Muscle of arm (tissue), 12 donors: ENCODE data around the gene ABHD11. TPM values are rescaled to one million over a fixed set of nuclear protein-coding genes. Genes with fewer than 3 reads are reported as not detected.
"Not testable (repeated sequence)": the region's sequence is repeated elsewhere in the genome, so short reads cannot be mapped to it uniquely, and the experiment has no call there.

ENCODE experiments used
- DNase-seq: peaks from one replicate; pipeline ENCODE4 v3.0.0-alpha.2; 2013
- polyA plus RNA-seq, 12 donors: library from polyadenylated mRNA; unstranded; fragments of 120-200 nt; gene quantifications; one replicate each; pipeline ENCODE4 v1.2.1, GENCODE V29; 2013; ENCODE audit not compliant: insufficient read length in 12 of 12

ABHD11 gene
- polyA plus RNA-seq, 12 donors = 8.4 to 47.3 (median 10.5) TPM; not detected in 1

GRCh38 chr7:73749931-73750776, 11.6 kb upstream of the ABHD11 start:
- DNase-seq = no peak

- DNase-seq = no peak
Observed at GRCh38 chr7:73746378-73746777, 7.8 kb upstream of the ABHD11 start.

GRCh38 chr7:73742753-73743641, 4.4 kb upstream of the ABHD11 start:
- DNase-seq = no peak

- no peak for DNase-seq
Observed at GRCh38 chr7:73742338-73742752, 3.7 kb upstream of the ABHD11 start.

GRCh38 chr7:73741600-73741999, 3.0 kb upstream of the ABHD11 start:
- DNase-seq = no peak

GRCh38 chr7:73740771-73741170, 2.2 kb upstream of the ABHD11 start:
- DNase-seq = no peak

- no peak for DNase-seq
Observed at GRCh38 chr7:73740212-73740611, 1.6 kb upstream of the ABHD11 start.

- no peak for DNase-seq
Observed at GRCh38 chr7:73739387-73739767, 775 bp upstream of the ABHD11 start.

- no peak for DNase-seq
Observed at GRCh38 chr7:73738220-73738611, 386 bp downstream of the ABHD11 start.

GRCh38 chr7:73737491-73738219, 947 bp downstream of the ABHD11 start:
- DNase-seq = no peak

GRCh38 chr7:73736885-73737284, 1.7 kb downstream of the ABHD11 start:
- no peak for DNase-seq

GRCh38 chr7:73735528-73735905, 3.1 kb downstream of the ABHD11 start:
- DNase-seq = no peak

GRCh38 chr7:73734619-73735527, 3.7 kb downstream of the ABHD11 start:
- no peak for DNase-seq

GRCh38 chr7:73732397-73732796, 6.2 kb downstream of the ABHD11 start:
- DNase-seq = no peak

- no peak for DNase-seq
Observed at GRCh38 chr7:73730485-73730884, 8.1 kb downstream of the ABHD11 start.

GRCh38 chr7:73728551-73728950, 10.1 kb downstream of the ABHD11 start:
- DNase-seq = no peak

GRCh38 chr7:73727952-73728351, 10.7 kb downstream of the ABHD11 start:
- no peak for DNase-seq

- DNase-seq = no peak
Observed at GRCh38 chr7:73726083-73726466, 12.5 kb downstream of the ABHD11 start.

- no peak for DNase-seq
Observed at GRCh38 chr7:73723813-73724212, 14.8 kb downstream of the ABHD11 start.

- no peak for DNase-seq
Observed at GRCh38 chr7:73722785-73723184, 15.8 kb downstream of the ABHD11 start.

- not testable (repeated sequence) for DNase-seq
Observed at GRCh38 chr7:73722182-73722581, 16.4 kb downstream of the ABHD11 start.
